Adrenal gland (tissue), 5 donors: ENCODE measurements around the gene CFAP99.

Experiments used
- POLR2A ChIP-seq, 2 donors: fragments of 450-650 bp; IDR thresholded peaks; one replicate each; pipeline ENCODE4 v1.6.1; 2017; ENCODE audit warnings: antibody characterized with exemption in 2 of 2, mild to moderate bottlenecking in 2 of 2, moderate library complexity in 1 of 2
- TF ChIP-seq, protein P1 (sequence below), 6 experiments: fragments of 450-650 bp in 4 of 6; fragments of 200-600 bp in 2 of 6; sonication (generic) in 1 of 6; IDR thresholded peaks; 1 replicate in 5 of 6; 2 replicates in 1 of 6; pipeline versions ENCODE4 v1.5.1 to v1.8.0; 2016 to 2021; ENCODE audit warnings: antibody characterized with exemption in 6 of 6, mild to moderate bottlenecking in 2 of 6, moderate library complexity in 1 of 6
- donor health status: DM: no; HTN: no; CAD: no.

DNA sequence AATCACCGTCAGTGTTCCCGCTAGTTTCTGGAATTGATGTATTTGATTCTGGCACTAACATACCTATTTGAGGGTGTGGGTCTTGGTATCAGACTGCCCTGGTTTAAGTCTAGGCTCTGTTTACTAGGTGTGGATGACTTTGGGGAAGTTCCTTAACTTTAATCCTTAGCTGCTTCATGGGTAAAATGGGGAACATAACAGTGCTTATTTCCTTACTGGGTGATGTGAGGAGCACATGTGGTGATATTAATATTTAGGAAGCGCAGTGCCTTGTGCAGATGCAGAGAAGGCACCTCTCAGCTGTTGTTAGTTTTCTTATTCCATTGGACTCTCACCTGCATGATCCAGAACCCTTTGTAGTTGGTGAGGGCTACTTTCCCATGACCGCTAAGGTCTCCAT, 67.2 kb downstream of the CFAP99 start:
- TF ChIP-seq, protein P1, sequence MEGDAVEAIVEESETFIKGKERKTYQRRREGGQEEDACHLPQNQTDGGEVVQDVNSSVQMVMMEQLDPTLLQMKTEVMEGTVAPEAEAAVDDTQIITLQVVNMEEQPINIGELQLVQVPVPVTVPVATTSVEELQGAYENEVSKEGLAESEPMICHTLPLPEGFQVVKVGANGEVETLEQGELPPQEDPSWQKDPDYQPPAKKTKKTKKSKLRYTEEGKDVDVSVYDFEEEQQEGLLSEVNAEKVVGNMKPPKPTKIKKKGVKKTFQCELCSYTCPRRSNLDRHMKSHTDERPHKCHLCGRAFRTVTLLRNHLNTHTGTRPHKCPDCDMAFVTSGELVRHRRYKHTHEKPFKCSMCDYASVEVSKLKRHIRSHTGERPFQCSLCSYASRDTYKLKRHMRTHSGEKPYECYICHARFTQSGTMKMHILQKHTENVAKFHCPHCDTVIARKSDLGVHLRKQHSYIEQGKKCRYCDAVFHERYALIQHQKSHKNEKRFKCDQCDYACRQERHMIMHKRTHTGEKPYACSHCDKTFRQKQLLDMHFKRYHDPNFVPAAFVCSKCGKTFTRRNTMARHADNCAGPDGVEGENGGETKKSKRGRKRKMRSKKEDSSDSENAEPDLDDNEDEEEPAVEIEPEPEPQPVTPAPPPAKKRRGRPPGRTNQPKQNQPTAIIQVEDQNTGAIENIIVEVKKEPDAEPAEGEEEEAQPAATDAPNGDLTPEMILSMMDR (IDR thresholded peaks at IDR 0.05): no peak
- TF ChIP-seq POLR2A (IDR thresholded peaks at IDR 0.05): no peak
